HCT116 (cell line): ENCODE measurements around the gene SMIM44. TPM values are rescaled to one million over a fixed set of nuclear protein-coding genes. Genes with fewer than 3 reads are reported as not detected.

ENCODE experiments used
- ATAC-seq: fragments of 200-7000 bp; cut with Tn5 transposase; 2 replicates; pipeline ENCODE4 v1.9.1; 2020; ENCODE audit warnings: mild to moderate bottlenecking, moderate library complexity
- BruUV-seq: library from RNA; stranded (reverse); fragments of 400-500 nt; replicated peaks from 2 replicates; lab custom pipeline; 2021; lab: Mats Ljungman, UMichigan
- CTCF ChIA-PET: fragments of 300-600 bp; sonication (Branson Sonifier 250); formaldehyde crosslinking; loops from one replicate; lab custom pipeline; 2021; ENCODE audit warnings: antibody characterized with exemption; lab: Charles Lee
- POLR2A ChIA-PET: fragments of 300-600, 350-600 bp; sonication (Branson Sonifier 250); formaldehyde crosslinking; loops from one replicate; lab custom pipeline; 2021; ENCODE audit warnings: antibody characterized with exemption; lab: Charles Lee
- RAD21 ChIA-PET, 2 experiments: fragments of 300-600 bp; sonication (Branson Sonifier 250); formaldehyde crosslinking; loops; one replicate each; lab custom pipeline; 2023; ENCODE audit warnings: low total read pairs in 2 of 2; ENCODE audit not compliant: uncharacterized antibody in 2 of 2, unreplicated experiment in 2 of 2, low non-redundant PET in 1 of 2; lab: Charles Lee
- DNase-seq: peaks from one replicate; pipeline ENCODE4 v3.0.0-alpha.2; 2010; ENCODE audit warnings: low read depth, low spot score
- H2AFZ ChIP-seq: fragments of 200-600 bp; shearing (Covaris generic), sonication (generic); 2 replicates; pipeline ENCODE4 v1.6.1; 2017; ENCODE audit warnings: low read depth, mixed run types, mixed read lengths, antibody characterized with exemption, low read length; ENCODE audit not compliant: poor library complexity, severe bottlenecking
- H3K27ac ChIP-seq: 2 replicates; pipeline ENCODE4 v1.5.1; 2012; ENCODE audit warnings: low read depth, low read length
- H3K27me3 ChIP-seq: fragments of 200-600 bp; sonication (generic); 2 replicates; pipeline ENCODE4 v1.6.1; 2016; ENCODE audit warnings: mixed run types, low read length, mixed read lengths; ENCODE audit not compliant: insufficient read depth
- H3K36me3 ChIP-seq, 2 experiments: fragments of 200-500 bp in 1 of 2; fragments of 200-600 bp in 1 of 2; sonication (Bioruptor generic) in 1 of 2; sonication (generic) in 1 of 2; 2 replicates each; pipeline versions ENCODE4 v1.5.1 to v1.6.1; 2014 to 2016; ENCODE audit warnings: low read length in 2 of 2, inconsistent platforms in 1 of 2, mixed read lengths in 1 of 2, mixed run types in 1 of 2; ENCODE audit not compliant: insufficient read depth in 2 of 2, control insufficient read depth in 1 of 2
- H3K4me1 ChIP-seq, 2 experiments: fragments of 200-600 bp in 1 of 2; sonication (generic) in 1 of 2; 2 replicates each; pipeline versions ENCODE4 v1.5.1 to v1.6.1; 2012 to 2017; ENCODE audit warnings: low read length in 2 of 2, inconsistent platforms in 1 of 2, mild to moderate bottlenecking in 1 of 2, mixed read lengths in 1 of 2, mixed run types in 1 of 2, moderate library complexity in 1 of 2; ENCODE audit not compliant: insufficient read depth in 2 of 2, control insufficient read depth in 1 of 2
- H3K4me2 ChIP-seq: fragments of 200-600 bp; sonication (generic); 2 replicates; pipeline ENCODE4 v1.6.1; 2017; ENCODE audit warnings: mixed run types, low read length, mixed read lengths
- H3K4me3 ChIP-seq, 2 experiments: fragments of 200-600 bp in 1 of 2; sonication (generic) in 1 of 2; replicated peaks in 1 of 2; 2 replicates each; pipeline ENCODE4 v1.5.1; 2011 to 2016; ENCODE audit warnings: low read length in 2 of 2, control low read depth in 1 of 2, low read depth in 1 of 2, mild to moderate bottlenecking in 1 of 2, mixed read lengths in 1 of 2, mixed run types in 1 of 2
- H3K79me2 ChIP-seq: fragments of 200-600 bp; sonication (generic); 2 replicates; pipeline ENCODE4 v1.6.1; 2017; ENCODE audit warnings: mild to moderate bottlenecking, mixed run types, low read length, moderate library complexity, mixed read lengths; ENCODE audit not compliant: insufficient read depth
- H3K9ac ChIP-seq: fragments of 200-600 bp; sonication (generic); 2 replicates; pipeline ENCODE4 v1.6.1; 2016; ENCODE audit warnings: low read length, mixed read lengths
- H3K9me2 ChIP-seq: fragments of 200-600 bp; sonication (generic), shearing (Covaris generic); 2 replicates; pipeline ENCODE4 v1.6.1; 2017; ENCODE audit warnings: mixed run types, mild to moderate bottlenecking, moderate library complexity; ENCODE audit not compliant: insufficient read depth
- H3K9me3 ChIP-seq, 2 experiments: fragments of 200-500 bp in 1 of 2; fragments of 200-600 bp in 1 of 2; sonication (Bioruptor generic) in 1 of 2; sonication (generic) in 1 of 2; 2 replicates each; pipeline ENCODE4 v1.6.1; 2014 to 2017; ENCODE audit warnings: low read length in 2 of 2, mixed read lengths in 2 of 2, inconsistent platforms in 1 of 2, low read depth in 1 of 2, mild to moderate bottlenecking in 1 of 2, mixed run types in 1 of 2, moderate library complexity in 1 of 2; ENCODE audit not compliant: control insufficient read depth in 1 of 2, insufficient read depth in 1 of 2
- H4K20me1 ChIP-seq: fragments of 200-600 bp; sonication (generic), shearing (Covaris generic); 2 replicates; pipeline ENCODE4 v1.6.1; 2017; ENCODE audit warnings: mixed run types, mild to moderate bottlenecking, moderate library complexity; ENCODE audit not compliant: insufficient read depth
- CEBPB ChIP-seq: IDR thresholded peaks from 2 replicates; pipeline ENCODE4 v1.6.1; 2012; ENCODE audit warnings: low read depth
- EGR1 ChIP-seq: IDR thresholded peaks from 2 replicates; pipeline ENCODE4 v1.6.1; 2012; ENCODE audit warnings: low read depth
- ELF1 ChIP-seq: IDR thresholded peaks from 2 replicates; pipeline ENCODE4 v1.6.1; 2012; ENCODE audit warnings: low read depth, borderline replicate concordance
- EZH2 ChIP-seq: fragments of 200-600 bp; sonication (generic); IDR thresholded peaks from 2 replicates; pipeline ENCODE4 v1.6.1; 2017; ENCODE audit warnings: antibody characterized with exemption, mixed run types
- FOSL1 ChIP-seq: IDR thresholded peaks from 2 replicates; pipeline ENCODE4 v1.6.1; 2012; ENCODE audit warnings: low read depth
- POLR2A ChIP-seq: IDR thresholded peaks from 2 replicates; pipeline ENCODE4 v1.7.0; 2011; ENCODE audit warnings: borderline replicate concordance; ENCODE audit not compliant: insufficient read depth, insufficient read length; ENCODE audit errors: extremely low read depth
- POLR2AphosphoS5 ChIP-seq: IDR thresholded peaks from 2 replicates; pipeline ENCODE4 v1.6.1; 2011; ENCODE audit warnings: mild to moderate bottlenecking, low read depth, low read length, moderate library complexity
- RAD21 ChIP-seq: IDR thresholded peaks from 2 replicates; pipeline ENCODE4 v1.6.1; 2012; ENCODE audit warnings: low read depth, mild to moderate bottlenecking
- SIN3A ChIP-seq: IDR thresholded peaks from 2 replicates; pipeline ENCODE4 v1.6.1; 2012; ENCODE audit warnings: low read depth
- SP1 ChIP-seq: IDR thresholded peaks from 2 replicates; pipeline ENCODE4 v1.6.1; 2012; ENCODE audit warnings: low read depth
- YY1 ChIP-seq: IDR thresholded peaks from 2 replicates; pipeline ENCODE4 v1.6.1; 2011; ENCODE audit warnings: low read length, low read depth, moderate library complexity, mild to moderate bottlenecking; ENCODE audit not compliant: insufficient replicate concordance; ENCODE audit errors: extremely low read depth
- ZFX ChIP-seq: fragments of 450-650 bp; IDR thresholded peaks from 2 replicates; pipeline ENCODE4 v1.6.1; 2017
- intact Hi-C: fragments of 100-400 bp; cut with micrococcal nuclease; formaldehyde crosslinking; loops from 2 replicates; pipeline ENCODE4 v1.10.0; 2022
- total RNA-seq: library from RNA; stranded (reverse); gene quantifications from one replicate; pipeline ENCODE4 v1.2.1, GENCODE V29; 2021; ENCODE audit not compliant: unreplicated experiment
- TF ChIP-seq, protein P1 (sequence below): IDR thresholded peaks from 2 replicates; pipeline ENCODE4 v1.6.1; 2012
- TF ChIP-seq, protein P2 (sequence below): IDR thresholded peaks from 2 replicates; pipeline ENCODE4 v1.6.1; 2011; ENCODE audit warnings: mild to moderate bottlenecking, low read length, moderate library complexity; ENCODE audit not compliant: insufficient replicate concordance; ENCODE audit errors: extremely low read depth
- TF ChIP-seq, protein P3 (sequence below), 3 experiments: fragments of 200-600 bp in 1 of 3; sonication (generic) in 1 of 3; IDR thresholded peaks in 2 of 3; conservative IDR thresholded peaks in 1 of 3; 2 replicates each; pipeline ENCODE4 v1.5.1; 2012 to 2017; ENCODE audit warnings: low read depth in 2 of 3, low read length in 2 of 3, antibody characterized with exemption in 1 of 3, borderline replicate concordance in 1 of 3, control low read depth in 1 of 3, mild to moderate bottlenecking in 1 of 3, mixed read lengths in 1 of 3, mixed run types in 1 of 3, moderate library complexity in 1 of 3; ENCODE audit not compliant: insufficient read depth in 1 of 3

Gene SMIM44
- total RNA-seq, 1 experiment from 2014 or later: not detected

DNA sequence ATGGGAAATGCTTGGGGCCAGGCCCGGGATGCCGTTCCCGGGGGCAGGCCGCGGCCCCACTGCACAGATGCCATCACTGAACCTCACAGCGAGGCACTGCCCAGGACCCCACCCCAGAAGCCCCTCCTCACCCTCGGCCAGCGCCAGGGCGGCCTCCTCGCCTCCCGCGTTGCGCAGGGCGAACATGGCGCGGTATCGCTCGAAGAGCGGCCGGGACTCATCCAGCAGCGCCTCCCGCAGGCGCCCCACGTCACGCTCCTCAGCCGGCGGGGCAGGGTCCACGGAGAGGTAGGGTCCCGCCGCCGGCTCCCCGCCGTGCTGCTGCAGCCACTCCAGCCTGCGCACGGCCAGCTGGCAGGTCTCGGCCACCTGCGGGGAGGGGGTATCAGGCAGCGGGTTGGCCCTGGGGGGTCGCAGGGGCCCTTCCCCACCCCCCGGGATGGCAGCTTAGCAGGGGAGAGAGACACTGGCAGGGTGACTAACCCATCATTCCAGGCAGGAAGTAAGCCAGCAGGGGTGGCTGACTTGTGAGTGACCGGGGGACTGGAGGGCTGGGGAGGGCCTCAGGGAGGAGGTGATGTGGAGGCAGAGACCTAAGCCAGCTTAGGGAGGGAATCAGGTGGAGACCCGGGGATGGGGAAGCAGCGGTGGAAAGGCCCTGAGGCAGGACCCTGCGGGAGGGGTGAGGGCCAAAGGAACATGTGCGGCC, 9.0 kb upstream of the SMIM44 start:
- no peak overlapping the region for H3K4me3 ChIP-seq
- ATAC-seq: no peak
- intact Hi-C loops: no loop called here
- H3K9me2 ChIP-seq: no peaks in the 10 kb centered on the region
- no peak overlapping the region for H2AFZ ChIP-seq
- peaks cover 7% of the 10 kb centered on the region for H3K79me2 ChIP-seq
- no peaks in the 10 kb centered on the region for H3K4me1 ChIP-seq
- H4K20me1 ChIP-seq: no peaks in the 10 kb centered on the region
- no peak overlapping the region for H3K27ac ChIP-seq
- CTCF ChIA-PET: no interaction called here
- TF ChIP-seq, protein P1, sequence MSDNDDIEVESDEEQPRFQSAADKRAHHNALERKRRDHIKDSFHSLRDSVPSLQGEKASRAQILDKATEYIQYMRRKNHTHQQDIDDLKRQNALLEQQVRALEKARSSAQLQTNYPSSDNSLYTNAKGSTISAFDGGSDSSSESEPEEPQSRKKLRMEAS: no peak
- no peak for TF ChIP-seq YY1
- TF ChIP-seq EGR1: no peak
- TF ChIP-seq RAD21: no peak
- TF ChIP-seq POLR2AphosphoS5: no peak
- TF ChIP-seq, all 23 proteins: peak for 0
- BruUV-seq: no TSS peak
- DNase-seq: no peak
- Histone ChIP-seq H3K27me3 (no peaks in the 10 kb centered on the region), H3K9me3 (no peaks in the 10 kb centered on the region), H3K4me2 (no peak overlapping the region), H3K36me3 (peaks cover 2 to 22% of the 10 kb centered on the region in 2 experiments; a peak in 3 of 4 replicates), H3K9ac (no peak overlapping the region)
- RAD21 ChIA-PET: no interaction called here
- POLR2A ChIA-PET: no interaction called here

DNA sequence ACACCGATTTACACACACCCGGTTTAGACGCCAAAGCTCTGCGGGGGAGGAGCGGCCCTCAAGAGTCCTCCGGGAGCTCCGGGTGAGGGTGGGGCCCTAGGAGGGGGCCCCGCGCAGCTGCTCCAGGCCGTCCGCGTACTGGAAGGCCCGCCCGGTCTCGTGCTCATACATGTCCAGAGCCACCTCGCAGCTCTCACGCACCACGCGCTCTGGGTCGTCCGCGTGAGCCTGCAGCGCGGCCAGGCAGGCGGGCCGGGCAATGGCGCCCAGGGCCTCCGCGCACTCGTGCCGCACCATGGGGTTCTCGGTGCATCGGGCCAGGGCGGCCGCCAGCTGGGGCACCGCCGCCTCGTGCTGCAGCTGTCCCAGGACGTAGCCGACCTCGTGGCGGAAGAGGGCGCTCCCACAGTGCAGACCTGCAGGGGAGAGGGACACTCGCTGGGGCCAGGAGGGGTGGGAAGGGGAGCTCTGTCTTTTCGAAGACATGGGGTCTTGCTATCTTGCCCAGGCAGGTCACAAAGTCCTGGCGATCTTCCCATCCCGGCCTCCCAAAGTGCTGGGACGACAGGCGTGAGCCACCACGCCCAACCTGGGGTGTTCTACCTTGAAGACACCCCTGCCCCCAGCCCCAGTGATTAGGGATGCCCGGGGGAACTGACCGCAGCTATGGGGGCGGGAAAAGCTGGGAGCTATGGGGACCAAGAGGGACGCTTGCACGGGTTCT, 8.3 kb upstream of the SMIM44 start:
- Histone ChIP-seq H3K9me2 (no peaks in the 10 kb centered on the region), H3K36me3 (peaks cover 2 to 20% of the 10 kb centered on the region in 2 experiments; a peak in 3 of 4 replicates), H3K27me3 (no peaks in the 10 kb centered on the region), H3K4me2 (no peak overlapping the region), H3K4me3 (no peak overlapping the region), H3K79me2 (no peaks in the 10 kb centered on the region), H3K9ac (no peak overlapping the region), H4K20me1 (no peaks in the 10 kb centered on the region), H3K9me3 (no peaks in the 10 kb centered on the region), H2AFZ (no peak overlapping the region), H3K4me1 (no peaks in the 10 kb centered on the region), H3K27ac (no peak overlapping the region)
- DNase-seq: no peak
- CTCF ChIA-PET: no interaction called here
- ATAC-seq: no peak
- POLR2A ChIA-PET: no interaction called here
- BruUV-seq: no TSS peak
- intact Hi-C loops: no loop called here
- RAD21 ChIA-PET: no interaction called here
- TF ChIP-seq POLR2A (no peak), ELF1 (no peak), EZH2 (no peak), ZFX (no peak), SIN3A (no peak), YY1 (no peak), FOSL1 (no peak), SP1 (no peak), CEBPB (no peak)
- TF ChIP-seq, protein P2, sequence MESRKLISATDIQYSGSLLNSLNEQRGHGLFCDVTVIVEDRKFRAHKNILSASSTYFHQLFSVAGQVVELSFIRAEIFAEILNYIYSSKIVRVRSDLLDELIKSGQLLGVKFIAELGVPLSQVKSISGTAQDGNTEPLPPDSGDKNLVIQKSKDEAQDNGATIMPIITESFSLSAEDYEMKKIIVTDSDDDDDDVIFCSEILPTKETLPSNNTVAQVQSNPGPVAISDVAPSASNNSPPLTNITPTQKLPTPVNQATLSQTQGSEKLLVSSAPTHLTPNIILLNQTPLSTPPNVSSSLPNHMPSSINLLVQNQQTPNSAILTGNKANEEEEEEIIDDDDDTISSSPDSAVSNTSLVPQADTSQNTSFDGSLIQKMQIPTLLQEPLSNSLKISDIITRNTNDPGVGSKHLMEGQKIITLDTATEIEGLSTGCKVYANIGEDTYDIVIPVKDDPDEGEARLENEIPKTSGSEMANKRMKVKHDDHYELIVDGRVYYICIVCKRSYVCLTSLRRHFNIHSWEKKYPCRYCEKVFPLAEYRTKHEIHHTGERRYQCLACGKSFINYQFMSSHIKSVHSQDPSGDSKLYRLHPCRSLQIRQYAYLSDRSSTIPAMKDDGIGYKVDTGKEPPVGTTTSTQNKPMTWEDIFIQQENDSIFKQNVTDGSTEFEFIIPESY: no peak
- TF ChIP-seq, protein P1: no peak
- TF ChIP-seq, protein P3, sequence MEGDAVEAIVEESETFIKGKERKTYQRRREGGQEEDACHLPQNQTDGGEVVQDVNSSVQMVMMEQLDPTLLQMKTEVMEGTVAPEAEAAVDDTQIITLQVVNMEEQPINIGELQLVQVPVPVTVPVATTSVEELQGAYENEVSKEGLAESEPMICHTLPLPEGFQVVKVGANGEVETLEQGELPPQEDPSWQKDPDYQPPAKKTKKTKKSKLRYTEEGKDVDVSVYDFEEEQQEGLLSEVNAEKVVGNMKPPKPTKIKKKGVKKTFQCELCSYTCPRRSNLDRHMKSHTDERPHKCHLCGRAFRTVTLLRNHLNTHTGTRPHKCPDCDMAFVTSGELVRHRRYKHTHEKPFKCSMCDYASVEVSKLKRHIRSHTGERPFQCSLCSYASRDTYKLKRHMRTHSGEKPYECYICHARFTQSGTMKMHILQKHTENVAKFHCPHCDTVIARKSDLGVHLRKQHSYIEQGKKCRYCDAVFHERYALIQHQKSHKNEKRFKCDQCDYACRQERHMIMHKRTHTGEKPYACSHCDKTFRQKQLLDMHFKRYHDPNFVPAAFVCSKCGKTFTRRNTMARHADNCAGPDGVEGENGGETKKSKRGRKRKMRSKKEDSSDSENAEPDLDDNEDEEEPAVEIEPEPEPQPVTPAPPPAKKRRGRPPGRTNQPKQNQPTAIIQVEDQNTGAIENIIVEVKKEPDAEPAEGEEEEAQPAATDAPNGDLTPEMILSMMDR (IDR thresholded peaks at IDR 0.05 in 2 of 3, conservative IDR thresholded peaks at IDR 0.05 in 1 of 3; ENCODE audit: borderline replicate concordance in 1 of 3, insufficient read depth in 1 of 3, low read depth in 2 of 3, low read length in 2 of 3): no peak
